GM12873 (cell line): ENCODE results near the gene COL4A1.

Experiments
- CTCF ChIP-seq: IDR thresholded peaks from 2 replicates; pipeline ENCODE4 v1.5.1; 2012; ENCODE audit warnings: low read depth, mild to moderate bottlenecking, moderate library complexity, low read length, control low read depth; ENCODE audit not compliant: insufficient read depth; ENCODE audit errors: missing control alignments

Gene COL4A1

DNA sequence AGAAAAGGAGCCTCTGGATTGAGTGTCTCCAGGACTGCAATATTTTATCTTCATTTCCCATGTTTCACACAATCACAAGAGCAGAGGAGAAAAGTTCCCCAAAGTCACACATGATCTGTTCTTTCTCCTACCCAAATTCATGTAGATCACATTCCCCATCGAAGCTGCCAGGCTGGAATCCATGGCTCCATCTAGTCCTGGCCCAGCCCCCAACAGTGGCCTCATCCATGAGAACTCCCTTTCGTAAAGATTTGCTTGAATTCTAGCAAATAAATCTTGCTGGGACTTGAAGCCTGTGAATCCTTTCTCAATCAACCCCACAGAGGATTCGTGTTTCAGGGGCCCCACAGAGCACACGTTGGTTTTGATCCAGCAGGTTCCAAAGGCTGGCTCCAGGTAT, 109.5 kb downstream of the COL4A1 start:
- TF ChIP-seq CTCF = no peak

DNA sequence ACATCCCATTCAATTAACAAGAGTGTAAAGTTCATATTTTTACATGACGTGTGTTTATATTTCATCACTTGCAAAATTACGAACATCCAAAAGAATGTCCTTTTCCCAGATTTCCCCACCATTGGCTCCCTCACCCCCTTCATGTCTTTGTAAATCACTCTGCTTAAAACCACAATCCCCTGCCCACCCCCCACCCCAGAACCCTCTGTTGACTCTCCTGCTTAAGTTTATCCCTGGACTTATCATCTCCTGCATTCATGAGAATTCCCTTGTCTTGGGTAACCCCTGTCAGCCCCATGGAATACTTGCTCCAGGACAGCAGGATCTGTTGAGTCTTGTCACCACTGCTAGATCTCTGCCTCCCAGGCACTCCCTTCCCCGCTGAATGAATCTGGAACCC, 109.9 kb downstream of the COL4A1 start:
- TF ChIP-seq CTCF = no peak

DNA sequence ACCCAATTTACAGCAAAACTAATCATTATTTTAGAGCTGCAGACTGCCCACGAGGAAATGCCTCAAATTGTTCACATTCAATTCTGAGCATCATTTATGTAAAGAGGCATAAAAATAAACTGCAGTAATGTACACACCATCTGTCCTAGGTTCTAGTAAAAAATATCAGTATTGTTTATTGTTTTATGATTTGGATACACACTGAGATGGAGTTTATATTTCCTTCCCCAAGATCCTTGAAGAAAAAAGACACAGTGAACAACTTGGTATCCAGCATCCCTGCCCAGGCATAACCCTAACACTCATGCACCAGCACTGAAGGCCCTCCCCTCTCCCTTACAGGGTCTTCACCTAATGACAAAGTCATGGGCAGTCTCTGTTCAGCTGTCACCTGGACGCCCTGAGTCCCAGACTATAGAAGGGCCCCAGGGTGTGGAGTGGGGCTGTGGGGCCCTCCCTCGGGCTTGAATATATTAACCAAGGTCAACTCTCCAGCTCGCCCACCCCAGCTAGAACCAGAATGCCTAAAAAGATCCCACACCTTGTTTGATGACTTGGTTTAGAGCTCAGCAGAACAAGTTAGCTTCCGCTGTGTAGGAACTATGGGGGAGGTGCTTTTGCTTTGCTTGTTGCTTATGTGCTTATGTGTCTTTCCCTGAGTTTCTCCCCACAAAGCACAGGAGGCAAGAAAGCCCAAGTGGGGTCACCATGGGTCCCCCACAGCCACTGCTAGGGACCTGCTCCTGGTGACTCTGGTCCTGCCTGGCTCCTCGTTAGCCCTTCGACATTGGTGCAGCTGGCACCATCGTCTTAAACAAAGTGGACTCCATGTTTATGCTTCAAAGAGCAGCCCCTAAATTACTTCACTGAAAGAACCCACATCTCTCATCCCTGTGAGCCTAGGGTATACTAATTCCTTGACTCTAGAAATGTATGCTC, 111.1 kb downstream of the COL4A1 start:
- TF ChIP-seq CTCF = no peak

DNA sequence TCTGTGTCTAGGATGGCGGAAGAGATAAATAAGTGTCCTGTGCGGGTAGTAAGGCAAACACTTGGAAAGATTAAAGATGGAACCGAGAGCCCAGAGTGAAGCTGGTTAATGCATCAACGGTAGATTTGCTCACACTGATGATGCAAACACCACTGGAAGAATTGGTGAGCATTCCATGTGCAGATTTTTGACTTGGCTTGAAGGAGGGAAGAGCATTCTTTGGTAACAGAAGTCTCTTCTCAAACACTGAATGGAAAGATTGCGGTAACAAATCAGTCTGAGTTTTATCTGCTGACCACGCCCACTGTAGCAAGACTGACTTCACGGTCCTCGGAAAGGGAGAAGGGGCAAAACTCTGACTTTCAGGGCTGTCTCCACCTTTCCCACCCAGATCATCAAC, 112.5 kb downstream of the COL4A1 start:
- TF ChIP-seq CTCF = no peak

- no peak for TF ChIP-seq CTCF
Measured at GRCh38 chr13:110193491-110193890, 113.5 kb downstream of the COL4A1 start.

- TF ChIP-seq CTCF = no peak
Measured at GRCh38 chr13:110192472-110192871, 114.5 kb downstream of the COL4A1 start.

DNA sequence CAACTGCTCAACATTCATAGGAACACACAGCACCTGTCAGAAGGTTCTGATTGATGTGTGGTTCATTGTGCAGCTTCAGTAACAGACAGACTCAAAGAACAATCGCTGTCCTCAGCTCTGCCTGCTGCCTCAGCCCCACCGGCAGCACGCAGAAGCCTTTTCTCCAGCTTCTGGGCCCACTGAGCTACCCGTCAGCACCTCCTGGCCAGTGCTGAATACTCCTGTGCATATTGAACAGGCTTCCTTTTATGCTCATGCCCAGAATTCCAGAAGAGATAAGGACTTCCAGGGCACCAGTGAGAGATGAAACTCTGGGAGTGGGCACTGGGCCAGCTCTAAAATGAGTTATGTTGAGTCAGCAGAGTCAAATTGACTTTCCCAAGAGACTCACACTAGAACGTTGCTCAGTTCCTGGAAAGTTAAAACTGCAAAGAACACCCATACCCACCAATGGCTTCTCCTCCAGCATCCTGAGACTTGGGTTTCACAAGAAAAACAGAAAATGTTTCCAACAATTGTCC, 119.3 kb downstream of the COL4A1 start:
- TF ChIP-seq CTCF = no peak
